Measurements from ENCODE around the gene ACER1. TPM values are rescaled to one million over a fixed set of nuclear protein-coding genes. Genes with fewer than 3 reads are reported as not detected.
"Not testable (repeated sequence)": the region's sequence is repeated elsewhere in the genome, so short reads cannot be mapped to it uniquely, and the experiment has no call there.

The ACER1 gene
- total and polyA plus RNA-seq, 7 experiments from 2014 or later, result 0.65 to 3.9 (median 1.1) TPM

- H3K36me3 ChIP-seq (ENCODE audit: control insufficient read depth in 2 of 3, insufficient read depth in 3 of 3, low read length in 3 of 3), result peaks cover 0 to 34% (median 0%) of the 10 kb centered on the region in 3 experiments
- no peak overlapping the region for H3K27ac ChIP-seq (ENCODE audit: low read depth, low read length)
- ChIA-PET CTCF (no interaction called here), POLR2A (no interaction called here)
- Mint-ChIP-seq H3K9me3 (no peaks in the 10 kb centered on the region), H3K4me1 (peaks cover 0 to 5% (median 0%) of the 10 kb centered on the region in 7 donors), H3K36me3 (peaks cover 0 to 20% (median 15%) of the 10 kb centered on the region in 5 donors), H3K4me3 (no peak overlapping the region), H3K27me3 (no peaks in the 10 kb centered on the region), H3K27ac (no peak overlapping the region)
- no peak overlapping the region for H3K4me3 ChIP-seq (ENCODE audit: low read length)
- DNase-seq, result no peak
- ATAC-seq, result no peak
- intact Hi-C loops (cut with micrococcal nuclease), result no loop called here
- H3K27me3 ChIP-seq (ENCODE audit: control insufficient read depth in 2 of 2, insufficient read depth in 2 of 2, low read length in 2 of 2), result no peaks in the 10 kb centered on the region
- no peaks in the 10 kb centered on the region for H3K4me1 ChIP-seq (ENCODE audit: control insufficient read depth in 2 of 2, insufficient read depth in 2 of 2, low read length in 2 of 2)
- H3K9me3 ChIP-seq (ENCODE audit: control insufficient read depth in 2 of 3, low read length in 3 of 3), result no peaks in the 10 kb centered on the region
Observed at GRCh38 chr19:6354098-6354674, 20.8 kb upstream of the ACER1 start.

GRCh38 chr19:6352381-6353165 lies 19.2 kb upstream of the ACER1 start:
- Mint-ChIP-seq H3K27ac (peak overlapping the region in 1 of 9 donors; percentile 30), H3K27me3 (no peaks in the 10 kb centered on the region), H3K9me3 (no peaks in the 10 kb centered on the region), H3K36me3 (peaks cover 0 to 21% (median 12%) of the 10 kb centered on the region in 5 donors), H3K4me3 (no peak overlapping the region), H3K4me1 (peaks cover 0 to 4% (median 0%) of the 10 kb centered on the region in 7 donors)
- H3K27me3 ChIP-seq (ENCODE audit: control insufficient read depth in 2 of 2, insufficient read depth in 2 of 2, low read length in 2 of 2), result no peaks in the 10 kb centered on the region
- ATAC-seq, result no peak
- no peak overlapping the region for H3K27ac ChIP-seq (ENCODE audit: low read depth, low read length)
- peaks cover 0 to 30% (median 4%) of the 10 kb centered on the region in 3 experiments for H3K36me3 ChIP-seq (ENCODE audit: control insufficient read depth in 2 of 3, insufficient read depth in 3 of 3, low read length in 3 of 3)
- POLR2A ChIA-PET, result interaction anchor here (0.6 kb wide), 1 partner anchor 847 kb away, joined by 4 read pairs; no protein-coding TSS in a partner anchor
- no peak for DNase-seq
- no peaks in the 10 kb centered on the region for H3K4me1 ChIP-seq (ENCODE audit: control insufficient read depth in 2 of 2, insufficient read depth in 2 of 2, low read length in 2 of 2)
- intact Hi-C loops (cut with micrococcal nuclease), result no loop called here
- no peak overlapping the region for H3K4me3 ChIP-seq (ENCODE audit: low read length)
- CTCF ChIA-PET, result interaction anchor here (1.0 kb wide), 1 partner anchor 72 kb away, joined by 3 read pairs; no protein-coding TSS in a partner anchor
- no peaks in the 10 kb centered on the region for H3K9me3 ChIP-seq (ENCODE audit: control insufficient read depth in 2 of 3, low read length in 3 of 3)

GRCh38 chr19:6350688-6351087 lies 17.3 kb upstream of the ACER1 start:
- no peaks in the 10 kb centered on the region for H3K9me3 Mint-ChIP-seq
- ChIA-PET CTCF (no interaction called here), POLR2A (no interaction called here)
- H3K4me3 ChIP-seq (ENCODE audit: low read length), result no peak overlapping the region
- H3K27me3 Mint-ChIP-seq, result no peaks in the 10 kb centered on the region
- H3K27ac Mint-ChIP-seq, result no peak overlapping the region
- no peaks in the 10 kb centered on the region for H3K9me3 ChIP-seq (ENCODE audit: control insufficient read depth in 2 of 3, low read length in 3 of 3)
- H3K4me3 Mint-ChIP-seq, result no peak overlapping the region
- ATAC-seq, result no peak
- intact Hi-C loops (cut with micrococcal nuclease), result no loop called here
- no peaks in the 10 kb centered on the region for H3K27me3 ChIP-seq (ENCODE audit: control insufficient read depth in 2 of 2, insufficient read depth in 2 of 2, low read length in 2 of 2)
- H3K4me1 ChIP-seq (ENCODE audit: control insufficient read depth in 2 of 2, insufficient read depth in 2 of 2, low read length in 2 of 2), result no peaks in the 10 kb centered on the region
- H3K36me3 ChIP-seq (ENCODE audit: control insufficient read depth in 2 of 3, insufficient read depth in 3 of 3, low read length in 3 of 3), result peaks cover 0 to 40% (median 4%) of the 10 kb centered on the region in 3 experiments
- peaks cover 0 to 3% (median 0%) of the 10 kb centered on the region in 7 donors for H3K4me1 Mint-ChIP-seq
- no peak overlapping the region for H3K27ac ChIP-seq (ENCODE audit: low read depth, low read length)
- DNase-seq, result no peak
- H3K36me3 Mint-ChIP-seq, result peaks cover 4 to 21% (median 11%) of the 10 kb centered on the region in 5 donors

- H3K36me3 ChIP-seq (ENCODE audit: control insufficient read depth in 2 of 3, insufficient read depth in 3 of 3, low read length in 3 of 3), result peaks cover 0 to 40% (median 4%) of the 10 kb centered on the region in 3 experiments
- H3K9me3 Mint-ChIP-seq; H3K4me1 ChIP-seq (ENCODE audit: control insufficient read depth in 2 of 2, insufficient read depth in 2 of 2, low read length in 2 of 2); H3K27ac ChIP-seq (ENCODE audit: low read depth, low read length); DNase-seq; H3K27me3 ChIP-seq (ENCODE audit: control insufficient read depth in 2 of 2, insufficient read depth in 2 of 2, low read length in 2 of 2); H3K9me3 ChIP-seq (ENCODE audit: control insufficient read depth in 2 of 3, low read length in 3 of 3); H3K4me3 ChIP-seq (ENCODE audit: low read length); H3K27me3 Mint-ChIP-seq; H3K4me3 Mint-ChIP-seq; intact Hi-C loops (cut with micrococcal nuclease); ATAC-seq; H3K4me1 Mint-ChIP-seq: not testable (repeated sequence)
- ChIA-PET CTCF (interaction anchor here (0.6 kb wide), 1 partner anchor 18 kb away, joined by 4 read pairs; no protein-coding TSS in a partner anchor), POLR2A (interaction anchor here (0.6 kb wide), 1 partner anchor 21 kb away, joined by 3 read pairs; no protein-coding TSS in a partner anchor)
- Mint-ChIP-seq H3K36me3 (peaks cover 4 to 21% (median 11%) of the 10 kb centered on the region in 5 donors), H3K27ac (peak overlapping the region in 1 of 9 donors; percentile 40)
Observed at GRCh38 chr19:6349271-6349670, 15.9 kb upstream of the ACER1 start.

GRCh38 chr19:6343462-6343861 lies 10.1 kb upstream of the ACER1 start:
- Mint-ChIP-seq H3K4me1 (peaks cover 0 to 6% (median 0%) of the 10 kb centered on the region in 7 donors), H3K27me3 (no peaks in the 10 kb centered on the region), H3K27ac (no peak overlapping the region), H3K9me3 (peaks cover 0 to 10% (median 0%) of the 10 kb centered on the region in 11 donors), H3K4me3 (no peak overlapping the region), H3K36me3 (peaks cover 4 to 24% (median 10%) of the 10 kb centered on the region in 5 donors)
- DNase-seq, result no peak
- H3K27me3 ChIP-seq (ENCODE audit: control insufficient read depth in 2 of 2, insufficient read depth in 2 of 2, low read length in 2 of 2), result no peaks in the 10 kb centered on the region
- H3K36me3 ChIP-seq (ENCODE audit: control insufficient read depth in 2 of 3, insufficient read depth in 3 of 3, low read length in 3 of 3), result peaks cover 0 to 28% (median 6%) of the 10 kb centered on the region in 3 experiments
- no peaks in the 10 kb centered on the region for H3K4me1 ChIP-seq (ENCODE audit: control insufficient read depth in 2 of 2, insufficient read depth in 2 of 2, low read length in 2 of 2)
- peaks cover 0 to 3% (median 0%) of the 10 kb centered on the region in 3 experiments for H3K9me3 ChIP-seq (ENCODE audit: control insufficient read depth in 2 of 3, low read length in 3 of 3)
- CTCF ChIA-PET, result no interaction called here
- intact Hi-C loops (cut with micrococcal nuclease), result no loop called here
- POLR2A ChIA-PET, result no interaction called here
- no peak overlapping the region for H3K27ac ChIP-seq (ENCODE audit: low read depth, low read length)
- no peak overlapping the region for H3K4me3 ChIP-seq (ENCODE audit: low read length)
- no peak for ATAC-seq

- ChIA-PET CTCF (interaction anchor here (0.5 kb wide), 1 partner anchor 965 kb away, joined by 3 read pairs; no protein-coding TSS in a partner anchor), POLR2A (no interaction called here)
- no peak overlapping the region for H3K4me3 Mint-ChIP-seq
- H3K9me3 ChIP-seq (ENCODE audit: control insufficient read depth in 2 of 3, low read length in 3 of 3), result peaks cover 0 to 3% (median 0%) of the 10 kb centered on the region in 3 experiments
- H3K27me3 ChIP-seq (ENCODE audit: control insufficient read depth in 2 of 2, insufficient read depth in 2 of 2, low read length in 2 of 2), result no peaks in the 10 kb centered on the region
- H3K4me1 ChIP-seq (ENCODE audit: control insufficient read depth in 2 of 2, insufficient read depth in 2 of 2, low read length in 2 of 2), result no peaks in the 10 kb centered on the region
- H3K4me1 Mint-ChIP-seq, result peaks cover 0 to 6% (median 0%) of the 10 kb centered on the region in 7 donors
- peaks cover 0 to 11% (median 2%) of the 10 kb centered on the region in 3 experiments for H3K36me3 ChIP-seq (ENCODE audit: control insufficient read depth in 2 of 3, insufficient read depth in 3 of 3, low read length in 3 of 3)
- no peaks in the 10 kb centered on the region for H3K27me3 Mint-ChIP-seq
- peaks cover 0 to 10% (median 0%) of the 10 kb centered on the region in 11 donors for H3K9me3 Mint-ChIP-seq
- H3K4me3 ChIP-seq (ENCODE audit: low read length), result no peak overlapping the region
- intact Hi-C loops (cut with micrococcal nuclease), result no loop called here
- H3K27ac Mint-ChIP-seq, result no peak overlapping the region
- peaks cover 0 to 22% (median 7%) of the 10 kb centered on the region in 5 donors for H3K36me3 Mint-ChIP-seq
- DNase-seq (no peak), ATAC-seq (no peak)
- no peak overlapping the region for H3K27ac ChIP-seq (ENCODE audit: low read depth, low read length)
Observed at GRCh38 chr19:6340493-6341201, 7.2 kb upstream of the ACER1 start.
